ENCODE measurements around the gene FAM181B. TPM values are rescaled to one million over a fixed set of nuclear protein-coding genes. Genes with fewer than 3 reads are reported as not detected.

FAM181B gene
- total RNA-seq, 4 donors from 2014 or later: 0.12 to 0.32 (median 0.31) TPM; not detected in 1

- DNase-seq (ENCODE audit: low spot score) (no peak), ATAC-seq (ENCODE audit: low FRiP score) (no peak)
- TF ChIP-seq, protein P1, sequence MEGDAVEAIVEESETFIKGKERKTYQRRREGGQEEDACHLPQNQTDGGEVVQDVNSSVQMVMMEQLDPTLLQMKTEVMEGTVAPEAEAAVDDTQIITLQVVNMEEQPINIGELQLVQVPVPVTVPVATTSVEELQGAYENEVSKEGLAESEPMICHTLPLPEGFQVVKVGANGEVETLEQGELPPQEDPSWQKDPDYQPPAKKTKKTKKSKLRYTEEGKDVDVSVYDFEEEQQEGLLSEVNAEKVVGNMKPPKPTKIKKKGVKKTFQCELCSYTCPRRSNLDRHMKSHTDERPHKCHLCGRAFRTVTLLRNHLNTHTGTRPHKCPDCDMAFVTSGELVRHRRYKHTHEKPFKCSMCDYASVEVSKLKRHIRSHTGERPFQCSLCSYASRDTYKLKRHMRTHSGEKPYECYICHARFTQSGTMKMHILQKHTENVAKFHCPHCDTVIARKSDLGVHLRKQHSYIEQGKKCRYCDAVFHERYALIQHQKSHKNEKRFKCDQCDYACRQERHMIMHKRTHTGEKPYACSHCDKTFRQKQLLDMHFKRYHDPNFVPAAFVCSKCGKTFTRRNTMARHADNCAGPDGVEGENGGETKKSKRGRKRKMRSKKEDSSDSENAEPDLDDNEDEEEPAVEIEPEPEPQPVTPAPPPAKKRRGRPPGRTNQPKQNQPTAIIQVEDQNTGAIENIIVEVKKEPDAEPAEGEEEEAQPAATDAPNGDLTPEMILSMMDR (IDR thresholded peaks at IDR 0.05): no peak
Measured at GRCh38 chr11:82734120-82734479, 436 bp upstream of the FAM181B start.

- DNase-seq (ENCODE audit: low spot score) (no peak), ATAC-seq (ENCODE audit: low FRiP score) (peak; percentile 28)
- TF ChIP-seq, protein P1 (IDR thresholded peaks at IDR 0.05): no peak
Measured at GRCh38 chr11:82732734-82733443, 775 bp downstream of the FAM181B start.

GRCh38 chr11:82732348-82732733, 1.3 kb downstream of the FAM181B start:
- ATAC-seq (ENCODE audit: low FRiP score): no peak
- TF ChIP-seq, protein P1 (IDR thresholded peaks at IDR 0.05): no peak
- no peak for DNase-seq (ENCODE audit: low spot score)

DNA sequence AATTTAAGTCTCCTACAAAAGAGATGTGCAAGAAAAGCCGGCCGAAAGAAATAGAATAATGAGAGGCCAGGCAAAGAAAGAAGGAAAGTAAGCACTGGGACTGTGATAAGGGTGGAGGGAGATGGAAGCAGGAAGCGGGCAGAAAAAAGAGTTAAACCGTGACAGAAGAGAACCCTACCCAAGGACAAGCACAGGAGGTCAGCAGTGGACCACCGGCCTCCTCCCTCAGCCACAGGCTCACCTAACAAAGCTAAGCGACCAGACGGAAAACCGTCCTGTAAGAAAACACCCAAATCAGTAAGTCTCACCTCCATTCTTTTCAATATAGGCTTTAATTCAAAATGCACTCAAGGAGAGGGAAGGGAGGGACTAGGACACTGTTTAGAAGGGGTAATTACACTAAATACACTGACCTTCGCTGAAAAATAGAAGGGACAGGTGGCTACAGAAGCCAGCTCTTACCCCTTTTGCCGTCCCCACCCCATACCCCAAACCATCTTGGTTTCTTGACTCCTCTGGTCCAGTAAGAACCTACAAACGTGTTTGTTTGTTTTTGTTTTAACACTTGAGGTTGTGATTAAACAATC, 1.9 kb downstream of the FAM181B start:
- ATAC-seq (ENCODE audit: low FRiP score) (no peak), DNase-seq (ENCODE audit: low spot score) (no peak)
- TF ChIP-seq, protein P1 (IDR thresholded peaks at IDR 0.05): no peak

DNA sequence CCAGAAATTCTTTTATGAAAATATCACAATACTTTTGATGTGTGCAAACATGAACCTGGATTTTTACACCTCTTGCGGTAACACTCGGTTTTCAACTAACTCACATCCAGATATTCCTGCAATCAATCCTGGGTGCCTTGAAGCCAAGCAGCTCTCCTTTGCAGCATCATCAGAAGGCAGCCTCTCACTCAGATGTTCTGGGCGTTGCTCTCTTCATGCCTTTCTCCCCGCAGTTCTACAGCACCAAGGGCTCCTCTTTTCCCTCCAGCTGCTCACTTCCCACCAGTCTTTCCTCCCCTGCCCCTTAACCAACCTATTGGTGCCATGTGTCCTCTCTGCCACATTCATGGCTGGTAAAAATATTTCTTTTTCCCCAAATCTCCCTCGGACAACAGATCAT, 2.9 kb downstream of the FAM181B start:
- ATAC-seq (ENCODE audit: low FRiP score): no peak
- TF ChIP-seq, protein P1 (IDR thresholded peaks at IDR 0.05): no peak
- DNase-seq (ENCODE audit: low spot score): no peak

DNA sequence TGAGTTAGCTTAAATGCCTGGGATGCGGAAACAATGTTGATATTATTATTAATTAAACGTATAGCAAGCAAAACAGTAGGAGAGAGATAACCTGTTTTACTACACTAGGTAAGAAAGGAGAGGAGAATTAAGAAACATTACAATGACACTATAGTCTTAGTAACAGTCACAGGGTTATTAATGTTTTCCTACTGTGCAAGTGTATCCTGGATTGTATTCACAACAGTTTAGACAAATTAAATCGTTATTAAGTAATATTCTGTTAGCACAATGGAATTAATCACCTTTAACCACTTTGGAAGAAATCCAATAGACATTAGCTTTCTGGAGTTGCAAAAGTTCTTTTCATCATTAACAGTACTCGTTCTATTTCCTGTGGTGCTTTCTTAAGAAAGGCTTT, 3.4 kb downstream of the FAM181B start:
- no peak for ATAC-seq (ENCODE audit: low FRiP score)
- TF ChIP-seq, protein P1 (IDR thresholded peaks at IDR 0.05): no peak
- no peak for DNase-seq (ENCODE audit: low spot score)

- TF ChIP-seq, protein P1 (IDR thresholded peaks at IDR 0.05): no peak
- no peak for ATAC-seq (ENCODE audit: low FRiP score)
Measured at GRCh38 chr11:82724026-82724425, 9.6 kb downstream of the FAM181B start.

More at GRCh38 chr11:82724026-82724425, 9.6 kb downstream of the FAM181B start:
- no peak for DNase-seq (ENCODE audit: low spot score)

Measured in omental fat pad (tissue), 4 donors.